Hindlimb muscle (tissue), 1 donor: Measurements from ENCODE around the gene PAGE3. TPM values are rescaled to one million over a fixed set of nuclear protein-coding genes. Genes with fewer than 3 reads are reported as not detected.

Experiments used
- DNase-seq: peaks from one replicate; pipeline ENCODE4 v3.0.0-alpha.2; 2013
- polyA plus RNA-seq: library from polyadenylated mRNA; unstranded; fragments of 120-200 nt; gene quantifications from one replicate; pipeline ENCODE4 v1.2.1, GENCODE V29; 2013; ENCODE audit not compliant: insufficient read length

The PAGE3 gene
- polyA plus RNA-seq, result not detected

DNA sequence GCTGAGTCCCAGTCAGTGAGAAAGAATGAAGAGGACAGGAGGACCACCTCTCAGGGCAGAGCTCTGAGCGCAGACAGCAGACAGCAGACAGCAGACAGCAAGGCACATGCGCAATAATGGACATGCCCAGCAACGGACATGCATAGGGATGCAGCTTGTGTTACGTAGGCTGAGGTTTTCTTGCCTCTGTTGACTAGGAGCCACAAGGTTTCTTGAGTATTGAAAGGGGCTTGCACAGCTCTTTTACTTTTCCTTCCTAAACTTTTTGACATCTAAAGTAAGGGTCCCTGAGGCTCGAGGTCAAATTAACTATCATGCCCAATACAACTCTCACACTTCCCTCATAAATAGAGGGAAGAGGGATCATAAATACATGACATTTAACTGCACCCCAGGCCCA, at the start of gene PAGE3:
Gene PAGE3, minus strand, starts transcription at position 101 of the 400 bp plus-strand sequence. CDS start 1,013 bp downstream, outside the sequence.
- DNase-seq, result no peak

DNA sequence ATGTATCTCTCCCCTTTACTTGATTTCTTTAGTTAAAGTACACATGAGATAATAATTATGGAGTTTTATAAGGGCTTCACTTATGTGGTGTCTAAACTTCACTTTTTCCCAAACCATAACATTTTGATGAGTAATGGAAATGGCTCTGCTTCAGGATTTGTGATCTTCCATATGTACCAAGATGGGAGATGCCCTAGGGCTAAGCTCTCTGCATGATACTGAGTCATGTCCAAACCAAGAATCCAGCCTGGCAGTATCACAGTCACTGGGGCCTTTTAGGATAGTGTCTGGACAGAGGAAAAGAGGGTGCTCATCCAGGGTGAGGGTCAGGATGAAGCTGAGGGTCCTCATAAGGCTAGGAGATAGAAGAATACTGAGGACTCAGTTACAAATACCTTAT, 47.9 kb upstream of the PAGE3 start:
- DNase-seq, result no peak

GRCh38 chrX:55290963-55291362, 26.2 kb upstream of the PAGE3 start:
- DNase-seq, result no peak

- no peak for DNase-seq
These were observed 15.1 kb upstream of the PAGE3 start for GRCh38 chrX:55279832-55280231.

DNA sequence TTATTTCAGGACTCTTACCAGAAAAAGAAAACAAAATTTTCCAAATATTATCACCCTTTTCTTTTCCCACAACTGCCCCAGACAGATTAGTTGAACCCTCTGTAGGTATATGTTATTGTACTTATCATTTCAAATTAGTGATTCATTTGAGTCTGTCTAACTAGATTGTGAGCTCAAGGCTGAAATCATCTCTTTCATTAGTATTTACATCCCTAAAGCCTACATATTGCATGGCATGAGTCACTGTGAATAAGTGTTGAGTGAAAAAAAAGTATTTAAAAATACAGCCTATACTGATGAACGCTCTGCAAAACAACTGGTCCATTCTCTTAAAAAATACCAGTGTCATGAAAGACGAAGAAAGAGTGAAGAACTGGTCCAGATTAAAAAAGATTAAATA, 3.9 kb downstream of the PAGE3 start:
- DNase-seq, result no peak

GRCh38 chrX:55253528-55253927, 11.2 kb downstream of the PAGE3 start:
- no peak for DNase-seq

- no peak for DNase-seq
These were observed 23.9 kb downstream of the PAGE3 start for GRCh38 chrX:55240788-55241340.

DNA sequence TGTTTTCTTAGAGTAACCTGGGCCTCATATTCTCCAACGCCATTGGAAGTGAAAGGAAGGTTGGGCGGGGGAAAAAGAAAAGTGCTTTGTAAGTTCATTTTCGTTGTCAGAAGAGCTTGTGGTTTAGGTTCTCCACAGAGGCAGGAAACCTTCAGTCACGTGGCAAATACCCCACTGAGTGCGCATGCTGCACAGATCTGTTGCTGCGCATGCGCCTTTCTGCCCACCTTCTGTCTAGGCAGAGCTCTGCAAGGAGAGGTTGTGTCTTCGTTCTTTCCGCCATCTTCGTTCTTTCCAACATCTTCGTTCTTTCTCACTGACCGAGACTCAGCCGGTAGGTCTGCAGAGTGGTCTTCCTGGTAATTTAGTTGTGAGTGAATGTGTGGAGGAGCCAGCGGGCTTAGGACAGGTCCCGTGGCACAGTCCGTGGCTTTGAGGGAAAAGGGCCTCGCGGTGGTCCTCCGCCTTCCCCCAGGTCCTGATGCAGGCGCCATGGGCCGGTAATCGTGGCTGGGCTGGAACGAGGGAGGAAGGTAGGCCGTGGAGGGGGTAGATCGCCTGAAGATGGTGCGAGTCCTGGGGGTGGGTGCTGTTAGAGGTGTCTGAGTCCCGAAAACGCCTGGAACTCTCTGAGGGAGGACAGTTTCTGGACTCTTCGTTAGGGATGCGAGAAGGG, 44.5 kb downstream of the PAGE3 start, which contains the start of gene PAGE5:
Gene PAGE5, plus strand, starts transcription at position 228 of the 676 bp plus-strand sequence. CDS start 1,037 bp downstream, outside the sequence.
- no peak for DNase-seq

DNA sequence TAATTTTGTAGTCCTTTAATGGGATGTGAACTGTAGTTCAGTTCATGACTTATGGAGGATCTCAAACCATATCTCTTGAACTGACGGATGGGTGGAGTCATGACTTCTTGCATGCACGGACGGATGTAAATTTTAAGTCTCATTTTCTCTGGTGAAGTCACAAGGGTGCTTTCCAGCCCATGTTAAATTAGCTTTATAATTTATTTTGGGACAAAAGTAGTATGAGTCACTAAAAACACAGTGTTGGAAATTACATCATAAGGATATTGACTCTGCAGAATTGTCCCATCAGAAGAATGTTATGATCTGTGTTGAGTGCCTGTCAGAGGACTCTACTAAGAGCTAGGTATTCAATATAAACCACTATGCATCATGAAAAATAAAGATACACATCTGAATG, 51.3 kb downstream of the PAGE3 start:
- DNase-seq, result no peak

DNA sequence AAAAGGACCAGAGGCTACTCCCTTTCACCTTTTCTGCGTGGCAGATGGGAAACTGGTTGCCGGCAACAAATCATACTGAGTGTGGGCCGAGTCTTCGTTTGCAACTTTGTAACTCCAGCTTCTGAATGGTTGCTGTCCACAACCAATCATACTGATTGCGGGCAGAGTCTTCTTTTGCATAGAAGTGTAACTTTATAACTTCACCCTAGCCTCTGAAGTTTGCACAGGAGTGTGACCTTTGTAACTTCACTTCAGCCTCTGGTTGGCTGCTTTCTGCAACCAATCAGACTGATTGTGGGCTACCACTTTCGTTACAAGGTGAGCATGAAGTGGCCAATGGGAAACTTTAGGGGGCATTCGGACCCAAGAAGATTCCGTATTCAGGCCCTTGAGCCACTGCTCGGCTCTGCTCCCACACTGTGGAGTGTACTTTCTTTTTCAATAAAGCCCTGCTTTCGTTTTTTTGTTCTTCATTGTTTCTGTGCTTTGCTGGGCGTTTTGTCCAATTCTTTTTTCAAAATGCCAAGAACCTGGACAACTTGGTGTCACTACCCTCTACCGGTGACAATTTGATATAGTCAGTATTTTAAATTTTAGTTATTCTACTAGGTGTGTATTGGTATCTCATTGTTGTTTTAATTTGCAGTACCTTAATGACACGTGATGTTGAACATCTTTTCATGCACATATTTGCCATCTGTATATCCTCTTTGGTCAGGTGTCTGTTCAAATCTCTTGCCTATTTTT, 53.6 kb downstream of the PAGE3 start:
- no peak for DNase-seq

Other genes starting within 250 kb of the PAGE3 start
- gene ALAS2, start 233.9 kb downstream of the PAGE3 start, polyA plus RNA-seq, result 14.7 TPM
- not detected for gene PAGE2B, start 189.9 kb downstream of the PAGE3 start, polyA plus RNA-seq
- gene PAGE2, start 175.9 kb downstream of the PAGE3 start, polyA plus RNA-seq, result not detected
- gene PAGE5, start 44.6 kb downstream of the PAGE3 start, polyA plus RNA-seq, result not detected
- gene MAGEH1, start 187.2 kb upstream of the PAGE3 start, polyA plus RNA-seq, result 35.8 TPM
- gene USP51, start 224.9 kb upstream of the PAGE3 start, polyA plus RNA-seq, result 3.5 TPM